ENCODE results near the gene EIF1.

DNA sequence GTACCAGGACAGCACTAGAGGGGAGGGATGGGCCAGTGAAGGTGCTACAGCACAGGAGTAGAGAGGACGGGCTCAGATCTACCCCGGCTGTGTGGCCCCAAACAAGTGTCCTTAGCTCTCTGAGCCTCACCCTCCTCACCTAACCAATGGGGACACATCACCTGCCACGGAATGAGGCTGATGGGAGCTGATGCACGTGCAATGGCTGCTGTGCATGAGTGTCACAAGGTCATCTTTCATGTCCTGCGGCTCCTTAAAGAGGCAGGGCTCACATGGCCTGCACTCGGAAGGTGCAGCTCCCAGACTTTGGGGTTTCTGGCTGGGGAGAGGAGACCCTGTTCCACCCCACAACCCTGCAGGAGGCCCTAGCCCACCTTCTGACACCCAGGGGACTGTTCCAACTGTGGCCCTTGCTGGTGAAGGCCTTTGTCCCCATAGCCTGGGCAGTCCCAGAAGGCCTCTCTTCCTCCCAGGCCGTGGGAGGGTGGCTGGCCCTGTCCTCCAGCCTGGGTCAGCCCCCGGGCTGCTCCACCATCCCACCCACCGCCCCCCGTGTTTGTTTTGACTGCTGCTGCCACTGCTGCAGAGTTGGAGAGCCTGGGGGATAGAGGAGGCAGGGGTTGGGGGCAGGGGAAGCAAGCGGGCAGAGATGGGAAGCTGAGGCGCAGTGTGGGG lies 35.3 kb downstream of the EIF1 start:
- TF ChIP-seq POLR2A (IDR thresholded peaks at IDR 0.05; ENCODE audit: low read length) (no peak), GATA1 (IDR thresholded peaks at IDR 0.05; ENCODE audit: low read depth, low read length) (no peak)

Data from erythroblast (primary cell).